Measurements from ENCODE around the gene HSFX4.
"Not testable (repeated sequence)": the region's sequence is repeated elsewhere in the genome, so short reads cannot be mapped to it uniquely, and the experiment has no call there.

Gene HSFX4

GRCh38 chrX:149937871-149938426 lies 8.6 kb downstream of the HSFX4 start:
- no peak for DNase-seq (ENCODE audit: low read depth)

DNA sequence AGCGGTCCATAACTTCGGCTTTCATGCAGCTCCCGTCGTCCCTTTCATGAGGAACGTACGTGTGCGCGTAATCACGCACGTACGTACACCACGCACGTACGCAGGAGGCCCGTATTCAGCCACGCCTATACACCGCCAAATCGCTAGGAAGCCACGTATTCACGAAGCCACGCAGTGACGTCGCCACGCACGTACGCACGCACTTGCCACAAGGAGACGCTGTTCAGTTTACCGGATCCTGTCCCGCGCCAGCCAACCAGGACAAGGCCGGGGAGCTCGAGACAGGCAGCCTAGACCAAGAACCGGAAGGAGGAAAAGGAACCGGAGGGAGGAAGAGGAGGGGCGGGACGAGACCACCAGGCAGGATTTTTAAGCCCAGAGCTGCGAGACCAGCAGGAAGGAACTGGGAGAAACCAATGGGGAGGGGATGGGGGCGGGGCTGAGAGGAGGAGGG lies 9.1 kb downstream of the HSFX4 start, which contains the start of gene EOLA2:
Gene EOLA2, minus strand, starts transcription at position 65 of the 454 bp plus-strand sequence. CDS start 4,617 bp downstream, outside the sequence.
- DNase-seq (ENCODE audit: low read depth), result peak; percentile 96

GRCh38 chrX:149938881-149939654 lies 9.7 kb downstream of the HSFX4 start:
- peak; percentile 59 for DNase-seq (ENCODE audit: low read depth)

GRCh38 chrX:149939655-149939904 lies 10.2 kb downstream of the HSFX4 start:
- no peak for DNase-seq (ENCODE audit: low read depth)

DNA sequence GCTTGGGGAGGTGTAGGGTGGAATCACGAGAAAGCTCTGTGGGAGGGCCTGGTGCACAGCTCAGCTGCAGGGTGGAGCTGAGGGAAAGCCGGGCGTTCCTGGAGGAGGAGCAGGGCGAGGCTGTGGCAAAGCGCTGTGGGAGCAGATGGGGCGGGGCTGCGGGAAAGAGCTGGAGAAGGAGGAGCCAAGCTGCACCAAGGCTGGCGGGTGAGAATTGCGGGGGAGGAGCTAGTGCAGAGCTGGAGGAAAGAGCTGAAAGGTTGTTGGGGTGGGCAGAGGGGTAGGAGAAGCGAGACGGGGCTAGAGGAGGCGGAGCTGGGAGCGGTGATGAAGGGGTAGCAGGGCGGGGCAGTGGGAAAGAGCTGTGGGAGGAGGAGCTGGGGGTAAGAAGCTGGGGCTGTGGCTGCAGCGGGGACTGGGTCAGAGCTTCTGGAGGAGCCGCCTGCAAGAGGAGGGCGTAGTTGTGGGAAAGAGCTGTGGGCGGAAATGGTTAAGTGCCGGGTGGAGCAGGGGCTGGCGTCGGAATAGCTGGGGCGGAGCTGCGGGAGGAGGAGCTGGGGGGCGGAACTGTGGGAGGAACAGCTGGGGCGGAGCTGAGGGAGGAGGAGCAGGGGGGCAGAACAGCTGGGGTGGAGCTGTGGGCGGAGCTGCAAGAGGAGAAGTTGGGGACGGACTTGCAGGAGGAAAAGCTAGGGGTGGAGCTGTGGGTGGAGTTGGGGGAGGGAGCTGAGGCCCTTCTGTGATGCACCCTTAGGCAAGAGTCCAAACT lies 10.7 kb downstream of the HSFX4 start:
- peak; percentile 85 for DNase-seq (ENCODE audit: low read depth)

DNA sequence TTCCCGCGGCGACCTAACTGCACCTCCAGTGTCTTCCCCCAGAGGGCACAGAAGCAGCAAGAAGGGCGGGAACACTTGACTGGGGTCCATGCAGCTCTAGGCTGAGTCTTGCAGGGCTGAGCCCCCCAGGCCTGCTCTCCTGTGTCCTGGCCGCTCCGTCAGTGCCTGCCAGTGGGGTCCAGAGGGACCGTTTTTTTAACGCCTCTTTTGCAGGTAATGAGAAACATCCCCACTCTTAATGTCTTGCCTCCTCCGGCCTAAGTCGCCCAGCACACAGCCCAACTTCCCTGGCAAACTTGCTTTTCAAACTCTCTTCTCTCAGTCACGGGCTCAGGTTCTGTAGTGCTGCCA lies 11.3 kb downstream of the HSFX4 start:
- DNase-seq (ENCODE audit: low read depth), result not testable (repeated sequence)

DNA sequence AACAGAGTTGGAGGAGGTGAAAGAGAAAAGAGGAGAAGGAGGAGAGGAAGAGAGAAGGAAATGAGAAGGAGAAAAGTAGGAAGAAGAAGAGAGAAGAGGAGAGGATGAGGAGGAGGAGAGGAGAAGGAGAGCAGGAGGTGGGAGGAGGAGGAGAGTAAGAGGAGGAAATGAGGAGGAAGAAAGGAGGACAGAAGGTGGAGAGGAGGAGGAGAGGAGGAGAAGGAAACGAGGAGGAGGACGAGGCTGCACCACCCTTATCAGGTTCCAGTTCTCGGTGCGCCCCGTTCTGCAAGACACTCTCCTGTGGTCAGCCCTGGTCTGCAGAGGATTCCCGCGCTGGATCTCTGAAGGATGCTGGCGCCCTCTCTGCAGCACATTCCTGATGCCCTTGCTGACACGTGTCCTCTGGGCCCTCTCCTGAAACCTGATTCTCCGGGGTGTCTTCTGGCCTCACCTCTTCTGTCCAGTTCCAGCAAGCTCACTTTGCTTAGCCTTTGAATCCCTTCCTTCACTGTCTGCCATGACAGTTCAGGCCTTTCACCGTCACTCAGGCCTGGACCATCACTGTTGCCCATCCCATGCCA lies 15.8 kb downstream of the HSFX4 start:
- DNase-seq (ENCODE audit: low read depth), result not testable (repeated sequence)

DNA sequence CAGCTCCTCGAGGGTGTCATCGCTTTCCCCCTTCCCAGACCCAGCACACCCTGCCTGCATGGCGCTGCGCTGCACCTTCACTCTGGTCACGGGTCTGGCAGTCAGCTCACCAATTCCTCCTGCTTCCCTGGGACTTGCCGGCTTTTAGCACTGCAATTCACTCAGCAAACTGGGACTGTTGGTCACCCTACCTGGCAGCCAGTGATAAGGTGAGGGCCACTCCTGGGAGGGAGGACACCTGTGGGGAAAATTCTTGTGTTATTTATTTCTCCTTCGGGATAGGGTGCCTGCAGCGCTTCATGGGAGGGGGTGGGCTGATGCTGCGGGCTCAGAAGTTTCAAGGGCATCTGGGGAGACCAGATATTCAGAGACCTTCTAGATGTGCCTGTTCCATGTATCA lies 16.4 kb downstream of the HSFX4 start:
- not testable (repeated sequence) for DNase-seq (ENCODE audit: low read depth)

GRCh38 chrX:149946932-149947331 lies 17.6 kb downstream of the HSFX4 start:
- DNase-seq (ENCODE audit: low read depth), result not testable (repeated sequence)

DNA sequence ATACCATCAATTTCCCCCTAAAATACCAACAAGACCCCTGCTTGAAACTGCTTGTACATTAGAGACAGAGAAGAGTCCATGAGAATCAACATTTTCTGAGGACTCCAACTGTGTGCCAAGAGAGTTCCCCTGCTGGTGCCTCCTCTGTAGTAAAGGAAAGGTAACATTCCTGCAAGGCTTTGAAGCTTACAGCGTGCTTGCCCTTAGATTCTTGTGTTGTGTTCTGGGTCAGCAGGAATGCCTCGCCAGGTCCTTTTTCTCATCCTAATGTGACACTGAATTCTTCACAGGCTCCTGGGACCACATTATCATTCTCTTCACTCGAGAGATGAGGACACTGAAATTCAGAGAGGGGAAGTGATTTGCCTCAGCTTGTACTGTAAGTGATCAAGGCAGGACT lies 18.6 kb downstream of the HSFX4 start:
- no peak for DNase-seq (ENCODE audit: low read depth)

DNA sequence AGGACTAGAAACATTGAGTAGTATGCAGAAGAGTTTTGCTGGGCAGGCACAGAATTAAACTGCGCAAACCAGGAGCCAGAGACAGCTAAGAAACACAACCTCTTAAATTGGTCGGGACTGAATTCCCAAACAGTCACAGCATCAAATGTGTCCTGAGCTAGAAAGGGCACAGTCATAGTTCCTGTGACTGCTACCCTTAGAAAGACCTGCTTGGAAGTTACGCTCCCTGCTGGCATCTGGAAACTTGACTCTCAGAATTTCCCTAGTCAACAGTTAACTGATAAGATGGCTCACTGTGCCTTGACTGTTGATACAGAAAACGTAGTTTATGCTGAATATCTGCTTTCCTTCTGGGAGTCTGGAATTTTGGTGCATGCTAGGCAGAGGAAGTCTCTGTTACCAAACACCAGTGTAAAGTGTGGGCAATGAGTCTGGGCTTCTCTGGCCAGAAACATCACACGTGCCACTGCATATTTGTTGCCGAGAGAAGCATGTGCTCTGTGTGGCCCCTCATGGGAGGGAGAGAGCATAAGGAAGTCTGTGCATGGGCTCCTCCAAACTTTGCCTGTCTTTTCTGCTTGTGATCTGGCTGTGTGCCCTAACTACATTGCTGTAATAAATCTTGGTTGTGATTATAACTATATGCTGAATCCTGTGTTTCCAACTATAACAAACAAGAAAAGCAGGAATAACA lies 20.5 kb downstream of the HSFX4 start:
- no peak for DNase-seq (ENCODE audit: low read depth)

- peak; percentile 35 for DNase-seq (ENCODE audit: low read depth)
Observed at GRCh38 chrX:149950681-149951080, 21.3 kb downstream of the HSFX4 start.

- no peak for DNase-seq (ENCODE audit: low read depth)
Observed at GRCh38 chrX:149961572-149961971, 32.2 kb downstream of the HSFX4 start.

GRCh38 chrX:149962010-149962409 lies 32.6 kb downstream of the HSFX4 start:
- no peak for DNase-seq (ENCODE audit: low read depth)

DNA sequence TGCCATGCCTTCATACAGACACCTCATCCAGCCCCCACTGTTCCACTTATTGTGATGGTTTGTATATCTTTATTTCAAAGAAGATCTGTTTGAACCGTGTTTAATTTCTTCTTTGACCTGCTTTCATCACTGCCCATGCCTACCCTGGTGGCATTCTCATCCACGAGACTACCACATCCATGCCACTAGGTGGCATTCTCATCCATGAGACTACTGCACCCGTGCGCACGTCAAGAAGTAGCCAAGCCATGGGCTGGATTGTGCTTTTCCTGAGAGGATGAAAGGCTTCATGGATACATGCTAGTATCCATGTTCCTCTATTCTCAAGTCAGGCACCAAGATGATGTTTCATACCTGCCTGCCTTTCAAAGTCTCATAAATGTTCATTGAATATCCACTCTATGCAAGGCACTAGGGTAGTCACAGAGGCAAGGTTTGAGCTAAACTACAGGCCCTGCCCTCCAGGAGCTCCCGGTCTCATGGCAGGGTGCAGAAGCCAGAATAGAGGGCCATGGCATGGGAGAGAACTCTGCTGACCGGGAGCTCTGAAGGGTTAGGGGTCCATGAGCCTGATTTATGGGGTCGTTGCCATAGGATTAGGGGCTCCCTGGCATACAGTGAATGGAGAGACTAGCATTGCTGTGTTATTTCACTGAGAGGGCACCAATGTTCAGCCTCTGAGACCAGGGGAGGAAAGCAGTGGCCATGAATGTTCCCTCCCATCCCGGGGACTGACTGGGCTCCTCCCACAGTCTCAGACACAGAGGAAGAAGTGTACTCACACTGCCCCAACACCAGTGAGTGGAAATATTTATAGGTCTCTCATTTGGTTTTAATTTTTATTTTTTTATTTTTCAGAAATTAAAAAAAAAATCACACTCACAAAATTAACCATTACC lies 33.7 kb downstream of the HSFX4 start:
- peak; percentile 64 for DNase-seq (ENCODE audit: low read depth)

- no peak for DNase-seq (ENCODE audit: low read depth)
Observed at GRCh38 chrX:149979126-149979644, 49.8 kb downstream of the HSFX4 start.
